NCI-H345 treated with DMSO at 0.1 percent for 48 hours (cell line): Measurements from ENCODE around the gene CIAPIN1.
"Not testable (repeated sequence)": the region's sequence is repeated elsewhere in the genome, so short reads cannot be mapped to it uniquely, and the experiment has no call there.

Experiments used
- DNase-seq: peaks from one replicate; lab custom pipeline; 2025; ENCODE audit not compliant: unreplicated experiment; lab: John Stamatoyannopoulos, UW

CIAPIN1 gene

DNA sequence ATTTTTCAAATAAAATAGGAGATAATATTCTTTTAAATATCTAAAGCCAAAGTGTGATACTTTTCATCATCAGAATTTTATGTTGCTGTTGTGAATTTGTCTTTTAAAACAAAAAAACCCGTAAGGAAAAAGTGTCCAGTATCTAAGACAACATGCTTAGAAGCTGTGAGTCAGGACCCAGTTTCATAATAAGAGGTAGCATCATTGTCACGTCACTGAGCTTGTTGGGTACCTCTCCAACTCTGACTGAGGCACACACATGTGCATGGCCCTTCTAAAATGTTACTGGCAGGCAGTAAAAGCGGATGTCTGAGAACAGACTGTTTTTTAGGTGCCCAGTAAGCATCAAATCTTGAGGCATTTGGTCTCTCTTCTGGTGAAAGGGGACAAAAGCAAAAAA lies 2.5 kb downstream of the CIAPIN1 start:
- DNase-seq: no peak

DNA sequence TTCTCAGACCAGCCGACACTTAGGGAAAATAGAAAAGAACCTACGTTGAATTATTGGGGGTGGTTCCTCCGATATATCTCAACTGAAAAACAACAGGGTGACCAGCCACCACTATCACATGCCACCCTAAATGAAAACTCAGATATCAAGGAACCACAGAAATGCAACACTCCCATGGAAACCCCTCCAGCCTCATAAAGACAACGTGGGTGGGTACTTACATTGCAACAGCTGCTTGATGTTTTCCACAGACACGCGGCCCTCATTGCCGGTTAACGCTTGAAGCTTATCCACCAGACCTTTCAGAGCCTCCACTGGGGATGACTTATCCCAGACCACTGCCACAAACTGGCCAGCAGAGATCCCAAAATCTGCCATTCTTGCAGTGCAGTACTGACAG lies 6.6 kb downstream of the CIAPIN1 start:
- not testable (repeated sequence) for DNase-seq

GRCh38 chr16:57439947-57440346 lies 7.2 kb downstream of the CIAPIN1 start:
- not testable (repeated sequence) for DNase-seq

- no peak for DNase-seq
Observed at GRCh38 chr16:57435838-57436237, 11.3 kb downstream of the CIAPIN1 start.

- no peak for DNase-seq
Observed at GRCh38 chr16:57434003-57434402, 13.2 kb downstream of the CIAPIN1 start.

- DNase-seq: no peak
Observed at GRCh38 chr16:57432989-57433388, 14.2 kb downstream of the CIAPIN1 start.

DNA sequence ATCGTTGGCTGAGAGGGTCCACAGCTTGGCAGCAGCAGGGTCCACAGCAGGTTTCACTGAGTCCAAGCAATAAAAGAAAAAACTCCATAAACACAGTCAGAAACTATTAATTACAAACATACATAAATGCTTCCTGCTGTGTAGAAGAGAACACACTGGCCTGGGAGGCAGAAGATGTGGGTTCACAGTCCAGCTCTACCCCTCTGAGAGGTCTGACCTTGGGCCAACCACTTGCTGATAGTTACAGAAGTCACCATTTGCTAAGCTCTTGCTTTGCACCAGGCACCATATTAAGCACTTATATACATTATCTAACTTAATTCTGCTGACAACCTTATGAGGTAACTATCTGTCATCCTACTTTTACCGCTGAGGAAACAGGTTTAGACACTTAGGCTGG lies 14.7 kb downstream of the CIAPIN1 start:
- no peak for DNase-seq

DNA sequence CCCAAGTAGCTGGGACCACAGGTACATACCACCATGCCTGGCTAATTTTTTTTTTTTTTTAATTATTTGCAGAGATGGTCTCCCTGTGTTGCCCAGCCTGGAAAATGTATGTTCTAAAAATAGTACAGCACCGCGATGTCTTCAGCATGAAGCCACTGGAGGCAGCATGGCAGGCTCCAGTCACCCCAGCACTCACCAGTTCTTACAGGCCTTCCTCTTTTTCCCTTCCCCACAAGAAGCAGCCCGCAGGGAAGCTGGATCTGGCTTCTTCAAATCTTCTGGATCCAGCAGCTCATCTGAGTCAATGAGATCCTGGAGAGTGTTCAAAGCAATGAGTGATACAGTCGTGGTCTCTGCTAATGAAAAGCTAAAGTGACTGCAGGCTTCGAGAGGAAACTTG lies 16.2 kb downstream of the CIAPIN1 start:
- no peak for DNase-seq

DNA sequence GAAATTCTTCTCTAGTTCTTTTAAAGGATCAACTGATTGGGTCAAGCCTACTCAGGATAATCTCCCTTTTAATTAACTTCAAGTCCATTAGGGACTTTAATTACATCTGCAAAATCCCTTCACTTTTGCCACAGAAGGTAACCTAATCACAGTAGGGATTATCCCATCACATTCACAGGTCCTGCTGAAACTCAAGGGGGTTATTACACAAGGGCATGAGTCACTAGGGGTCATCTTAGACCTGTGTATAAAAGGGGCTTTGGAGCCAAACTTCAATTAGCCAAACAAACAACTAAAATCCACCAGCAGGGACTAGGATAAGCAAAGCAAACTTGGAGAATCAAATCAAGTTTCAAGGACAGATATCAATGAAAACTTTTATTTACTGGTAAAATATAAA lies 19.4 kb downstream of the CIAPIN1 start:
- DNase-seq: no peak

- DNase-seq: no peak
Observed at GRCh38 chr16:57427307-57427706, 19.9 kb downstream of the CIAPIN1 start.

GRCh38 chr16:57426356-57426755 lies 20.8 kb downstream of the CIAPIN1 start:
- DNase-seq: no peak

- no peak for DNase-seq
Observed at GRCh38 chr16:57424583-57424982, 22.6 kb downstream of the CIAPIN1 start.

DNA sequence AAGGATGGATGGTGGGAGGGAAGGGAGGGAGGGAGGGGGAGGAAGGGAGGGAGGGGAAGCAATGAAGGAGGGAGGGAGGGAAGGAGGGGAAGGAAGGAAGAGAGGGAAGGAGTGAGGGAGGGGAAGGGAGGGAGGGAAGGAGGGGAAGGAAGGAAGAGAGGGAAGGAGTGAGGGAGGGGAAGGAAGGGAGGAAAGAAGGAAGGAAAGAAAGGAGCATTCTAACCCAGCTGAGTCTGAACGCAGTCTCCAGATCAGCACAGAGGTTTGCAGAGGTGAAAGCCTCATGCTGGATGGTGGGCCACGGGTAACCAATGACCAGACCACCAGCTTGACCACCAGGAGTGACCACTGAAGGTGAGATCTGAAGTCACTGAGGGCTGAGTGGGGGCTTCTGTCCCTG lies 24.0 kb downstream of the CIAPIN1 start:
- DNase-seq: no peak

DNA sequence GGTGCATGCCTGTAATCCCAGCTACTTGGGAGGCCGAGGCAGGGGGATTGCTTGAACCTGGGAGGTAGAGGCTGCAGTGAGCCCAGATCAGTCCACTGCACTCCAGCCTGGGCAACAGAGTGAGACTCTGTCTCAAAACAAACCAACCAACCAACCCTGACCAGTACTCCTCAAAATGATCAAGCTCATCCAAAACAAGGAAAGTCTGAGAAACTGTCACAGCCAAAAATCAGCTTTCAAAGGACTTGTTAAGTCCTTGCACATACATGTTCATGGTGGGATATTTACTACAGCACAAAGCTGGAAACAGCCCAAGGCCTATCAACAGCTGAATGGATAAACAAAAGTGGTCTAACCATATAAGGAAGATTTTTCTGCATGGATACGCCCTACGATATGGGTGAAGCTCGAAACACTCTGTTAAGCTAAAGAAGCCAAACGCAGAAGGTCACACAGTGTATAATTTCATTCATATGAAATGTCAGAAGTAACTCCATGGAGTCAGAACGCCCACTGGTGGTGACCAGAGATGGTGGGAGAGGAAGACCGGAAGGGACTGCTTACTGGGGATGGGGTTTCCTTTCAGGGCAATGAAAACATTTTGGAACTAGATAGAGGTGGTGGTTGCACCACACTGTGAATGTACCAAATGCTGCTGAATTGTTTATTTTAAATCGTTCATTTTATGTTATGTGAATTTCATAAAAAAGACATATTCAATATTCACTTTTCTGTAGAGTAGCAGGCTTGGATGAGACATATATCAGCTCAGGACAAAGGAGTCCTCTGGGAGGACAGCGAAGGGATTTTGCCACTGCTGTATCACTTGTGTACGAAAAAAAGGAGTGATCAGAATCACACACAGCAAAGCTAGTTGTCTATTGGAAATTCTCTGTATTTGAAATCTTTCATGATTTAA lies 24.9 kb downstream of the CIAPIN1 start:
- DNase-seq: no peak

- no peak for DNase-seq
Observed at GRCh38 chr16:57419506-57419905, 27.7 kb downstream of the CIAPIN1 start.

DNA sequence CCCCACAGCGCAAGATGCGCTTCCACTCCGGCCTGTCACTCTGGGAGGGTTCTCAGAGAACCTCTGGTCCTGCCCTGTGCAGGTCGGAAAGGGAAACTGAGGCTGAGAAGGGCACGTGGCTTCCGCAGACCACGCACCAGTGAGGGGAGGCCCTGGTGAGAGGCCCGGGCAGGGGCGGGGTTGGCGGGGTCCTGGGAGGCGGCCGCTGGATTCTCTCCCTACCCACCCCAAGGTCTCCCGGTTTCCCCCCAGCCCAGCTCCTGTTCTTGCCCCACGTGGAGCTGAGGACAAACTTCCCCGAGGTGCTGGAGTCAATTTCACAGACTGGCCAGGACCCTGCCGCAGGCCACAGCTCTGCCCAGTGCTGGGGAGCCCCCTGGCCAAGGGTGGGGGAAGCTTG lies 31.1 kb downstream of the CIAPIN1 start:
- no peak for DNase-seq

GRCh38 chr16:57413733-57414132 lies 33.5 kb downstream of the CIAPIN1 start:
- DNase-seq: no peak

- no peak for DNase-seq
Observed at GRCh38 chr16:57413301-57413730, 33.9 kb downstream of the CIAPIN1 start.

DNA sequence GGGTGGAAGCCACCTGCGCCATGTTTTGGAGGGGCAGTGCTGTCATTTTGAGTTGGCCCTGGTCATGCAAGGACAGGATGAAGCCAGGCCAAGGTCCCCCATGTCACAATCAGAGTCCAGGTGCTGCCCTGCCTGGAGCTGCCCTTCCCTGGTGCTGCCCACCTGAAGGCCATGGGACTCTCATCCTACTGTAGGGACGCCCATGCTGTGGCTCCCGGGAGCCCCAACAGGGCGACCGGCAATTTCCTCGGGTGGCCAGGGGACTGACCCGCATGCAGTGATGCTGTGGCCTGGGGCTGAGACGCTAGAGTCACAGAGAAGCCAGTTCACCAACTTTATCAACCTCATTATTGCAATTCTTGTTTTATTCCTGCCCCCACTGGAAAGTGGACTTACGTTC lies 34.6 kb downstream of the CIAPIN1 start:
- DNase-seq: no peak

DNA sequence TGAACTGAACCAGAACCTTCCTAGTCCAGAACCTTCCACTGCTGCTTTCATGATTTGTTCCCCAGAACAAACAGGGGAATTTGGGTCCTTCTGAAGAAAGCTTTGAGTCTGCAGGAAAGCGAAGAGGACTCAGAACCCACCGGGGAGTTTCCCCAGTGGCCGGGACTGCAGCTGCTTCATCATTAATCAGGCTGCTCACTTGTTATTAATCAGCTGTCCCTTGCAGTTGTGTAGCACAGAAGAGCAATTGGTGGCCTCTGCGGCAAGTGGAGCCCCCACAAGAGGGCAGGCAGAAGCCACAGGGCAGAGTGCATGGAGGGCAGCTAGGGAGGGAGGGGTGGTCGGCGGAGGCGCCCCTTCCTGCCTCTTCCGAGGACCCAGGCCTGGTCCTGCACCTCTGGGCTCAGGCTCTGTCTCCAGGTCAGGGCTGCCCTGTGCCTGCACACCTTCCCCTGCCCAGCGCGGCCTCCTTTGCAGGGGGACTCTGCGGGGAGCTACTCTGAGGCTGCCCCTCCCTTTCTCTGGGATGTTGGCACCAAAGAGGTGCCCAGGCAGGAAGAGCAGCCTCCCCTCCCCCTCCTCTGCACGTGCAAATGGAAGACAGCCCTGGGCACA lies 35.7 kb downstream of the CIAPIN1 start:
- DNase-seq: no peak

- DNase-seq: no peak
Observed at GRCh38 chr16:57409870-57410587, 37.2 kb downstream of the CIAPIN1 start.

- no peak for DNase-seq
Observed at GRCh38 chr16:57409065-57409464, 38.1 kb downstream of the CIAPIN1 start.
